Body of pancreas (tissue), 4 donors: Measurements from ENCODE around the gene GNLY. TPM values are rescaled to one million over a fixed set of nuclear protein-coding genes. Genes with fewer than 3 reads are reported as not detected.
"Not testable (repeated sequence)": the region's sequence is repeated elsewhere in the genome, so short reads cannot be mapped to it uniquely, and the experiment has no call there.

Experiments
- ATAC-seq: fragments of 150-250 bp; one replicate; pipeline ENCODE4 v1.9.1; 2016
- DNase-seq, 4 donors: peaks; one replicate each; pipeline ENCODE4 v3.0.0-alpha.2; 2019
- H3K27ac ChIP-seq, 4 donors: fragments of 200-600 bp; sonication (generic); 1 replicate in 3 of 4; 2 replicates in 1 of 4; pipeline versions ENCODE4 v1.5.1 to v1.6.1; 2016 to 2019; ENCODE audit warnings: mild to moderate bottlenecking in 1 of 4, mixed read lengths in 1 of 4, moderate library complexity in 1 of 4
- H3K27me3 ChIP-seq, 2 donors: fragments of 200-600 bp; sonication (generic); one replicate each; pipeline ENCODE4 v1.6.0; 2016; ENCODE audit warnings: mild to moderate bottlenecking in 1 of 2
- H3K36me3 ChIP-seq, 2 donors: fragments of 200-600 bp; sonication (generic); replicated peaks in 1 of 2; 2 replicates each; pipeline ENCODE4 v1.5.1; 2016; ENCODE audit warnings: low read depth in 2 of 2; ENCODE audit not compliant: insufficient read depth in 1 of 2
- H3K4me1 ChIP-seq: fragments of 200-600 bp; sonication (generic); one replicate; pipeline ENCODE4 v1.6.0; 2016
- H3K4me3 ChIP-seq, 2 donors: fragments of 200-600 bp; sonication (generic); 1 replicate in 1 of 2; 2 replicates in 1 of 2; pipeline ENCODE4 v1.5.1; 2016 to 2019
- H3K9me3 ChIP-seq, 3 donors: fragments of 200-600 bp; sonication (generic); 1 replicate in 2 of 3; 2 replicates in 1 of 3; pipeline ENCODE4 v1.5.1; 2016
- POLR2A ChIP-seq, 3 donors: fragments of 450-650 bp; IDR thresholded peaks; one replicate each; pipeline ENCODE4 v1.6.1; 2016; ENCODE audit warnings: antibody characterized with exemption in 3 of 3, mild to moderate bottlenecking in 2 of 3
- WGBS, 2 donors: methylation state at CpG; one replicate each; pipeline ENCODE4 v1.1.5; 2017; 5-methylcytosine and 5-hydroxymethylcytosine counted together
- intact Hi-C: fragments of 100-400 bp; cut with DNase I; formaldehyde crosslinking; loops from one replicate; pipeline ENCODE4 v1.15.1; 2023
- total RNA-seq, 2 donors: library from RNA; depleted of rRNA; stranded (reverse); fragments of >200 nt; gene quantifications; one replicate each; pipeline ENCODE4 v1.1.0, GENCODE V29; 2016
- TF ChIP-seq, protein P1 (sequence below), 7 experiments: fragments of 450-650 bp in 4 of 7; fragments of 200-600 bp in 3 of 7; sonication (generic) in 3 of 7; IDR thresholded peaks; one replicate each; pipeline ENCODE4 v1.5.1; 2016 to 2019; ENCODE audit warnings: antibody characterized with exemption in 7 of 7

The GNLY gene
- total RNA-seq, 2 donors from 2014 or later: 5.6 TPM; not detected in 1

DNA sequence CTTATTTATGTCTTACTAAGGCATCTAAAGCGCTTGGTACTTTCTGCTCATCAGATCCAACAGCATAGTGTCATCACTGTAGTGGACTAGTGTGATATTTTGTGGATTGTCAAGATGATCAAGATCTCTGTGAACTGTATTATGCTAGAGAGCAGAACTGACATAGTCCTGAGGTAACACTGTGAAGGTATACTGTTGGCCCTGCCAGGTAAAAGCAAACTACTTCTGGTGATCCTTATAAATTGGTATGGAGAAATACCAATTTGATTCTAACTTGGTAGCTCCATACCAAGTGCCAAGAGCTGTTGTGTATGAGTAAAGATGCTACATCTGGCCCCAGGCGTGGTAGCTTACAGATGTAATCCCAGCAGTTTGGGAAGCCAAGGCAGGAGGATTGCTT lies 42.1 kb upstream of the GNLY start:
- 94 to 100% methylated on average over 2 of the region's 2 CpGs for whole genome bisulfite sequencing, 2 donors
- intact Hi-C loops: no loop called here
- peaks cover 18 to 27% of the 10 kb centered on the region in 2 donors for H3K36me3 ChIP-seq

DNA sequence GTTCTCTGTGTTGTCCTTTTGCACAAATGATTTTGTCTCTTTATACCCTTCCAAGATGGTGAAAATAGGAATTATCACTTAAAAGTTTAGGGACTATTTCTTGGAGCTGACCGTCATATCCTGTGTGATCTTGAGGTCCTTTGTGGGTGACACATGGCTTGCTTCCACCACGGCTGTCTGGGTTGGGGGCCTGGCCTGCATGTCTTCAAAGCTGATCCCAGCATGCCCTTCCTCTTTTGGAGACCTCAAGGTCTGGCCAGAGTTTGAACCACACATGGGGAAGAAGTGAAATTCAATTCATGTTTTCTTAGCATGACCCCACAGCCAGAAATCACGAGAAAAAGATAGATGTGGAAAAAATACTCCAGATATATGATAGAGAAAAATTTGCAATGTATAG lies 40.2 kb upstream of the GNLY start:
- ATAC-seq: no peak
- intact Hi-C loops: no loop called here
- peaks cover 8% of the 10 kb centered on the region for H3K4me1 ChIP-seq
- H3K9me3 ChIP-seq: no peaks in the 10 kb centered on the region
- no peaks in the 10 kb centered on the region for H3K27me3 ChIP-seq
- no peak overlapping the region for H3K27ac ChIP-seq
- DNase-seq: peak in 1 of 4 donors; percentile 28
- H3K36me3 ChIP-seq: peaks cover 10 to 12% of the 10 kb centered on the region in 2 donors
- 77 to 80% methylated on average over 3 of the region's 3 CpGs for WGBS, 2 donors
- TF ChIP-seq, protein P1, sequence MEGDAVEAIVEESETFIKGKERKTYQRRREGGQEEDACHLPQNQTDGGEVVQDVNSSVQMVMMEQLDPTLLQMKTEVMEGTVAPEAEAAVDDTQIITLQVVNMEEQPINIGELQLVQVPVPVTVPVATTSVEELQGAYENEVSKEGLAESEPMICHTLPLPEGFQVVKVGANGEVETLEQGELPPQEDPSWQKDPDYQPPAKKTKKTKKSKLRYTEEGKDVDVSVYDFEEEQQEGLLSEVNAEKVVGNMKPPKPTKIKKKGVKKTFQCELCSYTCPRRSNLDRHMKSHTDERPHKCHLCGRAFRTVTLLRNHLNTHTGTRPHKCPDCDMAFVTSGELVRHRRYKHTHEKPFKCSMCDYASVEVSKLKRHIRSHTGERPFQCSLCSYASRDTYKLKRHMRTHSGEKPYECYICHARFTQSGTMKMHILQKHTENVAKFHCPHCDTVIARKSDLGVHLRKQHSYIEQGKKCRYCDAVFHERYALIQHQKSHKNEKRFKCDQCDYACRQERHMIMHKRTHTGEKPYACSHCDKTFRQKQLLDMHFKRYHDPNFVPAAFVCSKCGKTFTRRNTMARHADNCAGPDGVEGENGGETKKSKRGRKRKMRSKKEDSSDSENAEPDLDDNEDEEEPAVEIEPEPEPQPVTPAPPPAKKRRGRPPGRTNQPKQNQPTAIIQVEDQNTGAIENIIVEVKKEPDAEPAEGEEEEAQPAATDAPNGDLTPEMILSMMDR (IDR thresholded peaks at IDR 0.05): no peak
- no peak for TF ChIP-seq POLR2A (IDR thresholded peaks at IDR 0.05)
- no peak overlapping the region for H3K4me3 ChIP-seq

More for the DNA sequence above, 42.1 kb upstream of the GNLY start:
- DNase-seq: no peak
- no peaks in the 10 kb centered on the region for H3K27me3 ChIP-seq
- H3K4me3 ChIP-seq: no peak overlapping the region
- peak overlapping the region in 1 of 4 donors; percentile 55 for H3K27ac ChIP-seq
- TF ChIP-seq POLR2A (IDR thresholded peaks at IDR 0.05): no peak
- H3K4me1 ChIP-seq: peaks cover 8% of the 10 kb centered on the region
- H3K9me3 ChIP-seq: no peaks in the 10 kb centered on the region
- ATAC-seq: no peak

DNA sequence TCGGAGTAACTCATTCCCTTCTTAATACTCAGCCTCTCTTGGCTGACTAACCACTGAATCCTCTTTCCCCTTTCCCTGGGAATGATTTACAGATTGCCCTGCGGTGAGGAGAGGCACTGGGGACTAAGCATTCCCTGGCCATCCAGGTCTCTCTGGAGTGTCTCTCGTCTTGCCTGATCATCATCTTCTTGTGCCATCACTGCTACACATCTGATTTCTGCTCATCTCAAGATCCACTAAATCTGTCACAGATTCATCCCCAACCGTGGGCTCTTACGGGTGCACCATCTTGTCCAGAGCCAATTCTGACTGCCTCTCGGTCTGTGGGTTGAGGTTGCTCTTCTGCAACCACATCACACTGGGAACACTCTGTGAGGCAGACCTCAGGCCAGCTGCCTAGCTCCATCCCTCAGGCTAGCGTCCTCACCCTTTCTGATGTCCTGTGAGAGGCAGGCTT lies 38.2 kb upstream of the GNLY start:
- H3K9me3 ChIP-seq: no peaks in the 10 kb centered on the region
- no peak overlapping the region for H3K27ac ChIP-seq
- peaks cover 1% of the 10 kb centered on the region for H3K4me1 ChIP-seq
- 87 to 92% methylated on average over 7 of the region's 7 CpGs for WGBS, 2 donors
- H3K27me3 ChIP-seq: no peaks in the 10 kb centered on the region
- DNase-seq: no peak
- H3K4me3 ChIP-seq: no peak overlapping the region
- no peak for TF ChIP-seq POLR2A (IDR thresholded peaks at IDR 0.05)
- TF ChIP-seq, protein P1 (IDR thresholded peaks at IDR 0.05): no peak
- H3K36me3 ChIP-seq: peaks cover 0 to 1% of the 10 kb centered on the region in 2 donors
- intact Hi-C loops: no loop called here
- no peak for ATAC-seq

DNA sequence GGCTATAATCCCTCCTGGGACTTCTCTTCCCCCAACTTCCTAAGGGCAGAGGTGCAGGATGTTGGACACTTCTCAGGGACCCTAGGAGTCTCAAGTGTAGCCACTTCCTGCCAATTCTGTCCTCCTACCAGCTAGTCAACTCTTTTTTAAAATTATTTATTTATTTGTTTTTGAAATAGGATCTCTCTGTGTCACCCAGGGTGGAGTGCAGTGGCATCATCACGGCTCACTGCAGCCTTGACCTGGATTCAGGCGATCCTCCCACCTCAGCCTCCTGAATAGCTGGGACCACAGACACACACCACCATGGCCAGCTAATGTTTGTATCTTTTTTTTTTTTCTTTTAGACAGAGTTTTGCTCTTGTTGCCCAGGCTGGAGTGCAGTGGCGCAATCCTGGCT lies 37.7 kb upstream of the GNLY start:
- intact Hi-C loops: no loop called here
- peaks cover 0 to 1% of the 10 kb centered on the region in 2 donors for H3K36me3 ChIP-seq
- no peak for ATAC-seq

DNA sequence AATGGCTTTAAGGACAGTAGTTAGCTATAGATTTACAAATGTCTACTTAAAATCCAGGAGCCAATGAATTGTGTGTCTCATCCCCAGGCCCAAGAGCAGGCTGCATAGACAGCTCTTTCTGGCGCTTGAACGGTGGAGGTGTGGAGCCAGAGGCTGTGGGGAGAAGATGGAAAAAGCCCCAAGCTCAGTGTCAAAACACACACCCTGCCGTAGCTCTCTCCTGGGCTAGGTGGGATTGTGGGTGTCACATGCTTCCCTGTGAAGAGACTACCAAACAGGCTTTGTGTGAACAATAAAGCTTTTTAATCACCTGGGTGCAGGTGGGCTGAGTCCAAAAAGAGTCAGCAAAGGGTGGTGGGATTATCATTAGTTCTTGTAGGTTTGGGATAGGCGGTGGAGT lies 36.8 kb upstream of the GNLY start:
- 92 to 94% methylated on average over 4 of the region's 4 CpGs for WGBS, 2 donors

More for the DNA sequence above, 37.7 kb upstream of the GNLY start:
- H3K4me1 ChIP-seq: no peaks in the 10 kb centered on the region
- H3K4me3 ChIP-seq: no peak overlapping the region
- no peaks in the 10 kb centered on the region for H3K9me3 ChIP-seq
- H3K27me3 ChIP-seq: no peaks in the 10 kb centered on the region
- DNase-seq: no peak
- WGBS, 2 donors: 87 to 93% methylated on average over 3 of the region's 3 CpGs
- no peak overlapping the region for H3K27ac ChIP-seq
- TF ChIP-seq POLR2A (IDR thresholded peaks at IDR 0.05): no peak
- TF ChIP-seq, protein P1 (IDR thresholded peaks at IDR 0.05): no peak

DNA sequence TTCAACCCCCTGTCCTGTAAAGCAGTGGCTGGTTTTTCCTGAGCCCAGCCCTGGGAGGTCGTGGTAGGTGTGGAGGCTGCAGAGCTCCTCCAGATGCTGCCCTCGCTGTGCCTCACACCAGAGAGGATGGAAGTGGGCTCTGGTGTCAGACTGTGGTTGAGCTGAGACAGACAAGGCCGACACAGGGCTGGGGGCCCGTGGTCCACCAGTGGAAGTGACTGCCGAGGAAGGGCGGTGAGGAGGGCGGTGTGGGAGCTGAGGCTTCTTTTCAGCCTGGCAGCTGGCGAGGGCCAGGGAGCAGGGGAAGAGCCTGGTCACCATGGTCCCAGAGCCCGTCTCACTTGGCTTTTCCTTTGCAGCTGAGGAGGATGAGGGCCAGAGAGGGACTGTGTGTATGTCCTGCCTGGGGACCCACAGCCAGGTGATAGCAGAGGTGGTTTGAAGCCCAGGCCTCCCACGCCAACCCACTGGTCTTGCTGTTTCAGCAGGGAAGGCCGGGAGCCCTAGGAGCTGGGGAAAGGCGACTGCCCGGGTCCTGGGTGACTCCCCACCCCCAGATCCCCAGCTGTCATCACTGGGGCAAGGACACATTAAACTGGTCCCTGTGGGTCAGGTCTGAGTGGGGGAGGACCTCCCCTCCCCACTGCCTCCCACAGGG lies 34.7 kb upstream of the GNLY start:
- no peak for ATAC-seq
- Histone ChIP-seq H3K4me3 (no peak overlapping the region), H3K27me3 (no peaks in the 10 kb centered on the region), H3K27ac (no peak overlapping the region), H3K9me3 (no peaks in the 10 kb centered on the region), H3K36me3 (no peaks in the 10 kb centered on the region), H3K4me1 (no peaks in the 10 kb centered on the region)
- no peak for DNase-seq
- TF ChIP-seq POLR2A (IDR thresholded peaks at IDR 0.05): no peak
- TF ChIP-seq, protein P1 (IDR thresholded peaks at IDR 0.05): no peak
- intact Hi-C loops: no loop called here
- WGBS, 2 donors: 84 to 97% methylated on average over 5 to 13 of the region's 13 CpGs

More for the DNA sequence above, 36.8 kb upstream of the GNLY start:
- H3K27ac ChIP-seq, ATAC-seq, H3K27me3 ChIP-seq, H3K4me3 ChIP-seq, H3K9me3 ChIP-seq, DNase-seq, intact Hi-C loops, H3K4me1 ChIP-seq, H3K36me3 ChIP-seq: not testable (repeated sequence)

DNA sequence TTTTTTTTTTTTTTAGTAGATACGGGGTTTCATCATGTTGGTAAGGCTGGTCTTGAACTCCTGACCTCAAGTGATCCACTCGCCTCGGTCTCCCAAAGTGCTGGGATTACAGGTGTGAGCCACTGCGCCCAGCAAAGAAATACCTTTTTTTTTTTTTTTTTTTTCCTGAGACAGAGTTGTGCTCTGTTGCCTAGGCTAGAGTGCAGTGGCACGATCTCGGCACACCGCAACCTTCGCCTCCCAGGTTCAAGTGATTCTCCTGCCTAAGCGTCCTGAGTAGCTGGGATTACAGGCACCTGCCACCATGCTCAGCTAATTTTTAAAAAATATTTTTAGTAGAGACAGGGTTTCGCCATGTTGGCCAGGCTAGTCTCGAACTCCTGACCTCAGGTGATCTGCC lies 33.9 kb upstream of the GNLY start:
- not testable (repeated sequence) for H3K9me3 ChIP-seq, ATAC-seq, H3K36me3 ChIP-seq, DNase-seq, H3K27ac ChIP-seq, H3K4me3 ChIP-seq, H3K4me1 ChIP-seq, H3K27me3 ChIP-seq
- 93 to 95% methylated on average over 11 of the region's 11 CpGs for WGBS, 2 donors
- intact Hi-C loops: loop anchor here (10.0 kb wide), 1 partner anchor 426 kb away; no protein-coding TSS in a partner anchor
